ENCODE measurements around the gene IFNA5.

The IFNA5 gene

GRCh38 chr9:21305213-21305612 lies at the start of gene IFNA5:
TSS of gene IFNA5 (minus strand) at chr9:21305313. CDS start at chr9:21305256, 57 bp downstream.
- DNase-seq: no peak
- no peak for TF ChIP-seq CTCF (IDR thresholded peaks at IDR 0.05; ENCODE audit: low read depth, low read length, missing control alignments)
- in situ Hi-C loops (cut with HindIII; ENCODE audit: low pct_ligation_motif_present, low sequenced_read_pairs): no loop called here
- Histone ChIP-seq H3K36me3 (replicated peaks) (no peaks in the 10 kb centered on the region), H3K27me3 (replicated peaks) (no peaks in the 10 kb centered on the region), H3K27ac (no peak within 1 kb of the TSS), H3K4me3 (ENCODE audit: low read depth, low read length) (no peak within 1 kb of the TSS)

GRCh38 chr9:21350787-21351186 lies 45.7 kb upstream of the IFNA5 start, which contains the start of gene IFNA6:
TSS of gene IFNA6 (minus strand) at chr9:21350887. CDS start at chr9:21350887, 0 bp downstream.
- TF ChIP-seq CTCF (IDR thresholded peaks at IDR 0.05; ENCODE audit: low read depth, low read length, missing control alignments): no peak
- Histone ChIP-seq H3K4me3 (ENCODE audit: low read depth, low read length) (no peak within 1 kb of the TSS), H3K27ac (no peak within 1 kb of the TSS), H3K36me3 (replicated peaks) (no peaks in the 10 kb centered on the region), H3K27me3 (replicated peaks) (no peaks in the 10 kb centered on the region)
- DNase-seq: no peak
- in situ Hi-C loops (cut with HindIII; ENCODE audit: low pct_ligation_motif_present, low sequenced_read_pairs): no loop called here

GRCh38 chr9:21348430-21348970 lies 43.4 kb upstream of the IFNA5 start:
- H3K4me3 ChIP-seq (ENCODE audit: low read depth, low read length): no peak overlapping the region
- H3K36me3 ChIP-seq (replicated peaks): no peaks in the 10 kb centered on the region
- no peaks in the 10 kb centered on the region for H3K27me3 ChIP-seq (replicated peaks)
- DNase-seq: no peak
- no peak for TF ChIP-seq CTCF (IDR thresholded peaks at IDR 0.05; ENCODE audit: low read depth, low read length, missing control alignments)
- in situ Hi-C loops (cut with HindIII; ENCODE audit: low pct_ligation_motif_present, low sequenced_read_pairs): no loop called here
- H3K27ac ChIP-seq: no peak overlapping the region

GRCh38 chr9:21340735-21341134 lies 35.6 kb upstream of the IFNA5 start:
- H3K4me3 ChIP-seq (ENCODE audit: low read depth, low read length): no peak overlapping the region
- no peaks in the 10 kb centered on the region for H3K36me3 ChIP-seq (replicated peaks)
- in situ Hi-C loops (cut with HindIII; ENCODE audit: low pct_ligation_motif_present, low sequenced_read_pairs): no loop called here
- no peak for TF ChIP-seq CTCF (IDR thresholded peaks at IDR 0.05; ENCODE audit: low read depth, low read length, missing control alignments)
- no peak overlapping the region for H3K27ac ChIP-seq
- no peak for DNase-seq
- H3K27me3 ChIP-seq (replicated peaks): no peaks in the 10 kb centered on the region

- no peaks in the 10 kb centered on the region for H3K27me3 ChIP-seq (replicated peaks)
- in situ Hi-C loops (cut with HindIII; ENCODE audit: low pct_ligation_motif_present, low sequenced_read_pairs): no loop called here
- TF ChIP-seq CTCF (IDR thresholded peaks at IDR 0.05; ENCODE audit: low read depth, low read length, missing control alignments): no peak
- no peak overlapping the region for H3K27ac ChIP-seq
- DNase-seq: no peak
- no peak overlapping the region for H3K4me3 ChIP-seq (ENCODE audit: low read depth, low read length)
- H3K36me3 ChIP-seq (replicated peaks): no peaks in the 10 kb centered on the region
Observed at GRCh38 chr9:21336457-21336856, 31.3 kb upstream of the IFNA5 start.
